ENCODE results near the gene MBOAT7.
"Not testable (repeated sequence)": the region's sequence is repeated elsewhere in the genome, so short reads cannot be mapped to it uniquely, and the experiment has no call there.

The MBOAT7 gene

DNA sequence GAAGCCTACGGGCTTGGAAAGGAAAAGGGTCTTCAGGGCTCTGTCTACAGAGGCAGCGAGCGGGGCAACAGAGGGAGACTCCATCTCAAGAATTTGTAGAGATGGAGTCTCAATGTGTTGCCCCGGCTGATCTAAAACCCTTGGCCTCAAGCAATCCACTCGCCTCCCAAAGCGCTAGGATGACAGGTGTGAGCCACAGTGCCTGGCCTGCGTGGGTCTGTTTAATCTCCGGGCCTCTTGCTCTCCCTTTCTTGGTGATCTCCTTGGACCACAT is 19.3 kb upstream of the MBOAT7 start:
- DNase-seq: no peak

GRCh38 chr19:54207983-54208783 is 18.8 kb upstream of the MBOAT7 start:
- peak; percentile 100 for DNase-seq

GRCh38 chr19:54207676-54207982 is 18.2 kb upstream of the MBOAT7 start:
- peak; percentile 76 for DNase-seq

- DNase-seq: not testable (repeated sequence)
Measured at GRCh38 chr19:54207193-54207592, 17.8 kb upstream of the MBOAT7 start.

DNA sequence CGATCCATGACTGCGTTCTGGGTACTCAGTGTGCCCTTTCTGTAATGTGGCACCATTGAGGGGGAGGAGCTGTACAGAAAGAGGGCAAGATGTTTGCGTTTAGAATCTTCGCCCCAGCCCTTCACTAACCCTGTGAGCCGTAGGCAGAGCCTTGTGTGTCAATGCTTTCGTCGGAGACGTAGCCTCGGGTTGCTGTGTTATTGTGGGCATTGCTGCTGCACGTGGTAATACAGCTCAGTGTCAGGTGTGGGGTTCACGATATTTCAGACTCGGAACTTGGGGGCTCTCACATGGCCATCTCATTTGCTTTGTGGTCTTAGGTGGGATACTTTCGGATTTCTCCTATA is 17.4 kb upstream of the MBOAT7 start:
- no peak for DNase-seq

- DNase-seq: no peak
Measured at GRCh38 chr19:54206030-54206830, 16.9 kb upstream of the MBOAT7 start.

- DNase-seq: no peak
Measured at GRCh38 chr19:54204767-54205468, 15.5 kb upstream of the MBOAT7 start.

- no peak for DNase-seq
Measured at GRCh38 chr19:54203151-54203611, 13.8 kb upstream of the MBOAT7 start.

- DNase-seq: no peak
Measured at GRCh38 chr19:54201980-54202379, 12.6 kb upstream of the MBOAT7 start.

GRCh38 chr19:54201172-54201701 is 11.9 kb upstream of the MBOAT7 start:
- DNase-seq: no peak

DNA sequence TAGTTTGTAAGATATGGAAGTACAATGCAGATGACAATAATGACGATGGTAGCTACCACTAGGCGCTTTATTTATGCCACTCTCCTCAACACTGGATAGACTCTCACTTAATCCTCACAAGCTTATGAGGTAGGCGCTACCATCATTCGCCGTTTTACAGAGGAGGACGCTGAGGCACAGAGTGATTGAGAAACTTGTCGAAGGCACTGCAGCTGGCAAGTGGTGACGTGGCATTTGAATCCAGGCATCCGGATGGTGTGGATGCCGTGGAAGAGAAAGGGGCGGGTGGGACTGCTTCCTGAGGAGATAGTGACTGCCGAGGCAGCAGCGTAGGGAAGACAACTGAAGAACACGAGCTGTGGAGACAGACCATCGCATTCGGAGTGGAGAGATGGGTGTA is 10.0 kb upstream of the MBOAT7 start:
- DNase-seq: no peak

- DNase-seq: no peak
Measured at GRCh38 chr19:54197121-54197520, 7.7 kb upstream of the MBOAT7 start.

- DNase-seq: no peak
Measured at GRCh38 chr19:54196536-54196935, 7.2 kb upstream of the MBOAT7 start.

DNA sequence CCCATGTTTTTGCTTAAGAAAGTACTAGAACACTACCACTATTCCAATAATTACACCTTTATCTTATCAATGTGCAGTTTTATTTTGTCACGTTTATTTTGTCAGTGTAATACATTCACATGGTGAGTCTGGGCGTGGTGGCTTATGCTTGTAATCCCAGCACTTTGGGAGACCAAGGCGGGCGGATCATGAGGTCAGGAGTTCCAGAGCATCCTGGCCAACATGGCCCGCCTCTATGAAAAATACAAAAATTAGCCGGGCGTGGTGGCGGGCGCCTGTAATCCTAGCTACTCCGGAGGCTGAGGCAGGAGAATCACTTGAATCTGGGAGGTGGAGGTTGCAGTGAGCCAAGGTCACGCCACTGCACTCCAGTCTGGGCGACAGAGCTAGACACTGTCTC is 5.1 kb upstream of the MBOAT7 start:
- not testable (repeated sequence) for DNase-seq

GRCh38 chr19:54193011-54193410 is 3.6 kb upstream of the MBOAT7 start:
- no peak for DNase-seq

DNA sequence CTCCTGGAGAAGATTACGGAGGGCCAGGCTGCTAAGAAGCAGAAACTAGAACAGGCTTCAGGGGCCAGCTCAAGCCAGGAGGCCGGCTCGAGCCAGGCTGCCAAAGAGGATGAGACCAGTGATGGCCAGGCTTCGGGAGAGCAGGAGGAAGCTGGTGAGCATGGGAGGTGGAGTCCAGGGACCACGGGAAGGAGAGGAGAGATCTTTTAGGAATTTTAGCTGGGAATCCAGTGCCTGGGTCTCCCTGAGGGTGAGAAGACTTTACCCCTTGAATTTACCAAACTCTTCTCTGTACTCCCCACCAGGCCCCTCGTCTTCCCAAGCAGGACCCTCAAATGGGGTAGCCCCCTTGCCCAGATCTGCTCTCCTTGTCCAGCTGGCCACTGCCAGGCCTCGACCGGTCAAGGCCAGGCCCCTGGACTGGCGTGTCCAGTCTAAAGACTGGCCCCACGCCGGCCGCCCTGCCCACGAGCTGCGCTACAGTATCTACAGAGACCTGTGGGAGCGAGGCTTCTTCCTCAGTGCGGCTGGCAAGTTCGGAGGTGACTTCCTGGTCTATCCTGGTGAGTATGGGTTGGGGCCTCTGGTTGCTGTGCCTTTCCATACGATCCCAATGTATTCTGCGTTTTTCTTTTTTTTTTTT is 2.6 kb upstream of the MBOAT7 start:
- DNase-seq: no peak

DNA sequence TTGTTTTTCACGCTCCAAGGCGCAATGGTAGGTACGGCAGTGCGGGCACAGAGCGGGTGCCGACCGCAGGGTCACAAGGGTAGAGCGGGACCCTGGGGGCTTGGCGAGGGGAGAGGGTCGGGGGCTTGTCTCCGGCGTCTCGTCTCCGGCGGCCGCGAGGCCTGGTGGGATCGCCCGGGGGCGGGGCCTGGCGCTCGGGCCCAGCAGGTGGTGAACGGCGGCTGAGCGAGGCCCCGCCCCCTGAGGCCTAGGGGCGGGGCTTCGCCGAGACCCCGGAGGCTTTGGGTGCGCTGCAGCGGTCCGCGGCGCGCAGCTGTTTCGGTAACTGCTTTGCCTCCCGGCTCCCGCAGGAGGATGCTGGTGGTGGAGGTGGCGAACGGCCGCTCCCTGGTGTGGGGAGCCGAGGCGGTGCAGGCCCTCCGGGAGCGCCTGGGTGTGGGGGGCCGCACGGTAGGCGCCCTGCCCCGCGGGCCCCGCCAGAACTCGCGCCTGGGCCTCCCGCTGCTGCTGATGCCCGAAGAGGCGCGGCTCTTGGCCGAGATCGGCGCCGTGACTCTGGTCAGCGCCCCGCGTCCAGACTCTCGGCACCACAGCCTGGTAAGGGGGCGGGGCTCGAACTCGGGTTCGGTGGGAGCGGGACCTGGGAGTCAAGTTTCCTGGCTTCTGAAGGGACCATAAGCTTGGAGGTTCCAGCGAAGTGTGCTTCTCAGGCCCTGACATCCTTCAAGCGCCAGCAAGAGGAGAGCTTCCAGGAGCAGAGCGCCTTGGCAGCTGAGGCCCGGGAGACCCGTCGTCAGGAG is 1.8 kb upstream of the MBOAT7 start, which contains the start of gene TSEN34:
TSEN34 (plus strand) TSS at position 298 of the 800 bp plus-strand sequence; CDS start at position 355, 57 bp downstream.
- DNase-seq: peak; percentile 97

DNA sequence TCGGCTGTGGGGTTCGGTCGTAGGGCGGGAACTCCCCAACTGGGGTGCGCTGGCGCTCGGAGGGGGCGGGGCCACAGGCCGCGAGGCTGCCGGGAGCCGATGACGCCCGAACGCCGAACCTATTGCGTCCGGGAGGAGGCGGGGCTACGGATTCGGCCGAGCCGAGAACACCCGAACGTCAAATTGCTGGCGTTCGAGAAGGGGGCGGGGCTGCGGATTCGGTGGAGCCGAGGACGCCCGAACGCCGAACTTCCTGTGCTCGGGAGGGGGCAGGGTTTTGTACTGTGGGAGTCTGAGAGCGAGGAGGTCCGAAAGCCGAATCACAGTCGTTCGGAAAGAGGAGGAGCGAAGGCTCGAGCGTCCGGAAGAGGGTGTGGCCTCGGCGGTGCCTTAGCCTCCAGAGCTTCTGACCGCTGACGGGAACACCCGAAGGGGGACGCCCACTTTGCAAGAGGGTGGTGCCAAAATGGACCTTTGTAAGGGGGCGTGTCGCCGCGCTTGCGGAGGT is 1.2 kb upstream of the MBOAT7 start:
- peak; percentile 100 for DNase-seq

DNA sequence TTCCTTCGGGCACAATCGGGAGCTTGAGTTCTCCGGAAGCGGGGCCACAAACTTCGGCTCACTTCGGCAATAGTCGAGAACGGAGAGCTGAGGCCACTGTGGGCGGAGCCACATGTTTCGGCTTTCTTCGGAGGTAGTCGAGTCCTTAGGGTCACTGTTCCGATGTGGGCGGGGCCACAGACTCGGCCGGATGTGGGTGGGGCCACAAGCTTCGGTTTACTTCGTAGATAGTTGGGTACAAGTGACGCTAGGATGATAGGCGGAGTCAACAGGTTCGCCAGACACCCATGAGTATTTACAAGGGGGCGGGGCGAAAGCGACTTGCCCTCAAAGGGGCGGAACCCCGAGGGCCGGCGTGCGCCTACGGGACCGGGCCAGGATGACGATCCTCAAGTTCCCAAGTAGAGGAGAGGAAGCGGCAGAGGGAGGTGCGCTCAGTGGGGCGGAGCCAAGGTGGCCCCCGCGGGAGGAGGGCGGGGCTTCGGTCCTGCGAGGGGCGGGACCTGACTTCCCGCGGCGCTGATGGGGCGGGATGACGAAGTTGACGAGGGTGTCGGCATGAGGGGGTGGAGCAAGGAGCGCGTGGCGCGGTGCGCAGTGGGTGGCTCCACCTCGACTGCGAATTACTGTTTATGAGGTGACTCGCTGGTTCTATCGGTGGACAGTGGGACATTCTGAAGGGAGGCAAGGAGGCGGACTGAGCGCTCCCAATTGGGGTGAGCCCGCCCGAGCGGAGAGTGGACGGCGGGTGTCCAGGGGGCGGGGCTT is 539 bp upstream of the MBOAT7 start:
- DNase-seq: peak; percentile 100

DNA sequence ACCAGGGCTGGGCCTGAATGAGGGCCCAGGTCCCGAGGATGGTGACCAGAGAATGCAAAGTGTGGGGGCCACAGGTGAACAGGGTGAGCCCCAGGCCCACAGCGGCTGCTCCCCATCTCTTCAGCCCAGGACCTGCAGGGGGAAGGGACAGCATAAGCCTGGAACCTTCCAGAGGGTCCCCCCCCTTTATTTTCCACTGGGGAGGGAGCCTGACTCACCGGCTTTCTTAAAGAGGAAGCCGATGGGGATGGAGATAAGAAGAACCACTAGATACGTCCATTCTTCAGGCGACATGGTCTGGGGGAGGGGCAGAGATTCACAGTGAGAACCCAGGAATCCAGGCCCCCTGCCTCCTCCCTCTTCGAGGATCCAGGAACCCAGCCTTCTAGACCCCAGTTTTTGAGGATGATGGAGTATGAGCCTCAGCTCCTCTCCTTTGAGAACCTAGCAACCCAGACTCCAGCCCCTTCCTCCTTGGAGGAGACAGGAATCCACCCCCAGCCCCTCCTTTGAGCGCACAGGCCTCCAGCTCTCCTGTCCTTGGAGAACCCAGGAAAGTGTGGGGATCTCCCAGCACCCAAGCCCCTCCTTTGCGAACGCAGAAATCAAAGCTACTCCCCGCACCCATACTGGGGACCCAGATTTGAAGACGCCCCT is 1.0 kb downstream of the MBOAT7 start:
- DNase-seq: peak; percentile 93

GRCh38 chr19:54186934-54187381 is 2.4 kb downstream of the MBOAT7 start:
- DNase-seq: no peak

Data from OCI-M1 (cell line).